Peyer's patch (tissue), 4 donors: ENCODE measurements around the gene TSLP.

Source experiments
- POLR2A ChIP-seq, 2 donors: fragments of 450-650 bp; IDR thresholded peaks; one replicate each; pipeline ENCODE4 v1.5.1; 2017; ENCODE audit warnings: antibody characterized with exemption in 2 of 2, mild to moderate bottlenecking in 2 of 2, moderate library complexity in 2 of 2
- TF ChIP-seq, protein P1 (sequence below), 6 experiments: fragments of 450-650 bp in 4 of 6; fragments of 200-600 bp in 2 of 6; sonication (generic) in 1 of 6; IDR thresholded peaks; one replicate each; pipeline ENCODE4 v1.5.1; 2017 to 2019; ENCODE audit warnings: antibody characterized with exemption in 6 of 6, mild to moderate bottlenecking in 3 of 6, moderate library complexity in 1 of 6

DNA sequence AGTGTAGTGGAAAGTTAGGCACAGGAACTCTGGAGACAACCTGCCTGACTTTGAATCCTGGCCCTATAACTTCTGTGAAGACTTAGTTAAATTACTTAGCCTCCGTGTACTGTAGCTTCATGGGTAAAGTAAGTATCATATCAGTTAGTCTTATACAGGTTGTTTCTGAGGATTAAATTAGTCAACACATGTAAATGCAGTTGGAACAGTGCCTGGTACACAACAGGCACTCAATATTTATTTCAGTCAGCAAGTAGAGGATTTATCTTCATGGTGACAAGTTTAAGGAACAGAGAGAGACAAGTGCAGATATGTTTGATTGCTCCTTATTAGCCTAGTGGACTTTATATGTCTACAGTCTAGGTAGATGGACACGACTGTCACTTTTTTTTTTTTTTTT, 2.7 kb downstream of the TSLP start:
- TF ChIP-seq, protein P1, sequence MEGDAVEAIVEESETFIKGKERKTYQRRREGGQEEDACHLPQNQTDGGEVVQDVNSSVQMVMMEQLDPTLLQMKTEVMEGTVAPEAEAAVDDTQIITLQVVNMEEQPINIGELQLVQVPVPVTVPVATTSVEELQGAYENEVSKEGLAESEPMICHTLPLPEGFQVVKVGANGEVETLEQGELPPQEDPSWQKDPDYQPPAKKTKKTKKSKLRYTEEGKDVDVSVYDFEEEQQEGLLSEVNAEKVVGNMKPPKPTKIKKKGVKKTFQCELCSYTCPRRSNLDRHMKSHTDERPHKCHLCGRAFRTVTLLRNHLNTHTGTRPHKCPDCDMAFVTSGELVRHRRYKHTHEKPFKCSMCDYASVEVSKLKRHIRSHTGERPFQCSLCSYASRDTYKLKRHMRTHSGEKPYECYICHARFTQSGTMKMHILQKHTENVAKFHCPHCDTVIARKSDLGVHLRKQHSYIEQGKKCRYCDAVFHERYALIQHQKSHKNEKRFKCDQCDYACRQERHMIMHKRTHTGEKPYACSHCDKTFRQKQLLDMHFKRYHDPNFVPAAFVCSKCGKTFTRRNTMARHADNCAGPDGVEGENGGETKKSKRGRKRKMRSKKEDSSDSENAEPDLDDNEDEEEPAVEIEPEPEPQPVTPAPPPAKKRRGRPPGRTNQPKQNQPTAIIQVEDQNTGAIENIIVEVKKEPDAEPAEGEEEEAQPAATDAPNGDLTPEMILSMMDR (IDR thresholded peaks at IDR 0.05): no peak
- TF ChIP-seq POLR2A (IDR thresholded peaks at IDR 0.05): no peak
